PC-3 (cell line): ENCODE measurements around the gene UQCC5. TPM values are rescaled to one million over a fixed set of nuclear protein-coding genes. Genes with fewer than 3 reads are reported as not detected.

Experiments
- ATAC-seq: fragments of 200-7000 bp; cut with Tn5 transposase; 2 replicates; pipeline ENCODE4 v1.9.1; 2020; ENCODE audit warnings: mild to moderate bottlenecking, moderate library complexity
- BruUV-seq: library from RNA; stranded (reverse); fragments of 400-500 nt; replicated peaks from 2 replicates; lab custom pipeline; 2021; lab: Mats Ljungman, UMichigan
- CTCF ChIA-PET: fragments of 300-600 bp; sonication (Branson Sonifier 250); formaldehyde crosslinking; loops from one replicate; lab custom pipeline; 2022; ENCODE audit warnings: antibody characterized with exemption; lab: Charles Lee
- POLR2A ChIA-PET: fragments of 300-600 bp; sonication (Branson Sonifier 250); formaldehyde crosslinking; loops from one replicate; lab custom pipeline; 2022; ENCODE audit warnings: antibody characterized with exemption; ENCODE audit not compliant: unreplicated experiment; lab: Charles Lee
- DNase-seq: peaks from one replicate; pipeline ENCODE4 v3.0.0-alpha.2; 2015
- H2AFZ ChIP-seq: fragments of 300-600 bp; sonication (generic); 2 replicates; pipeline ENCODE4 v1.6.0; 2016; ENCODE audit warnings: antibody characterized with exemption, low read length
- H3F3A ChIP-seq: fragments of 300-600 bp; sonication (generic); one replicate; pipeline ENCODE4 v1.6.0; 2017; ENCODE audit warnings: antibody characterized with exemption, low read length, control low read depth, mild to moderate bottlenecking; ENCODE audit not compliant: unreplicated experiment
- H3K27ac ChIP-seq: fragments of 300-600 bp; sonication (generic); 2 replicates; pipeline ENCODE4 v1.5.1; 2016; ENCODE audit warnings: mild to moderate bottlenecking, low read length
- H3K27me3 ChIP-seq: fragments of 300-600 bp; sonication (generic); 2 replicates; pipeline ENCODE4 v1.6.1; 2016; ENCODE audit warnings: low read length, mixed read lengths
- H3K36me3 ChIP-seq: fragments of 300-600 bp; sonication (generic); 2 replicates; pipeline ENCODE4 v1.6.1; 2016; ENCODE audit warnings: low read depth, mixed run types, low read length, mixed read lengths
- H3K4me1 ChIP-seq: fragments of 300-600 bp; sonication (generic); 2 replicates; pipeline ENCODE4 v1.5.1; 2016; ENCODE audit warnings: low read length; ENCODE audit not compliant: insufficient read depth
- H3K4me2 ChIP-seq: fragments of 300-600 bp; sonication (generic); 2 replicates; pipeline ENCODE4 v1.6.0; 2016; ENCODE audit warnings: low read length
- H3K4me3 ChIP-seq: fragments of 300-600 bp; sonication (generic); 2 replicates; pipeline ENCODE4 v1.5.1; 2016; ENCODE audit warnings: mild to moderate bottlenecking, low read length, mixed read lengths
- H3K79me2 ChIP-seq: fragments of 300-600 bp; sonication (generic); 2 replicates; pipeline ENCODE4 v1.6.1; 2017; ENCODE audit warnings: low read length, mixed read lengths
- H3K9ac ChIP-seq: fragments of 300-600 bp; sonication (generic); 2 replicates; pipeline ENCODE4 v1.6.0; 2016; ENCODE audit warnings: mild to moderate bottlenecking, low read length
- H3K9me2 ChIP-seq: fragments of 300-600 bp; sonication (generic); replicated peaks from 2 replicates; pipeline ENCODE4 v1.6.1; 2016; ENCODE audit warnings: mixed run types, low read length, mixed read lengths
- H3K9me3 ChIP-seq: fragments of 300-600 bp; sonication (generic); 2 replicates; pipeline ENCODE4 v1.6.1; 2016; ENCODE audit warnings: low read length, mixed read lengths
- H4K20me1 ChIP-seq: fragments of 300-600 bp; sonication (generic); 2 replicates; pipeline ENCODE4 v1.6.1; 2016; ENCODE audit warnings: low read length, mixed read lengths
- CTCF ChIP-seq: fragments of 300-600 bp; sonication (generic); conservative IDR thresholded peaks from 2 replicates; pipeline ENCODE4 v1.5.1; 2017; ENCODE audit warnings: antibody characterized with exemption, low read depth, mild to moderate bottlenecking, low read length
- EZH2 ChIP-seq: fragments of 300-600 bp; sonication (generic); IDR thresholded peaks from one replicate; pipeline ENCODE4 v1.6.1; 2017; ENCODE audit warnings: antibody characterized with exemption, mild to moderate bottlenecking, low read length; ENCODE audit not compliant: unreplicated experiment
- EZH2phosphoT487 ChIP-seq: fragments of 300-600 bp; sonication (generic); IDR thresholded peaks from 2 replicates; pipeline ENCODE4 v1.6.1; 2018; ENCODE audit warnings: mild to moderate bottlenecking, antibody characterized with exemption, low read length, borderline replicate concordance
- intact Hi-C: fragments of 100-400 bp; cut with micrococcal nuclease; formaldehyde crosslinking; loops from 2 replicates; pipeline ENCODE4 v1.9.0; 2023
- total RNA-seq: library from RNA; depleted of rRNA; stranded (reverse); fragments of >200 nt; gene quantifications from 2 replicates; pipeline ENCODE4 v1.2.3, GENCODE V29; 2014

Gene UQCC5
- total RNA-seq, 1 experiment from 2014 or later = 26.1 TPM

DNA sequence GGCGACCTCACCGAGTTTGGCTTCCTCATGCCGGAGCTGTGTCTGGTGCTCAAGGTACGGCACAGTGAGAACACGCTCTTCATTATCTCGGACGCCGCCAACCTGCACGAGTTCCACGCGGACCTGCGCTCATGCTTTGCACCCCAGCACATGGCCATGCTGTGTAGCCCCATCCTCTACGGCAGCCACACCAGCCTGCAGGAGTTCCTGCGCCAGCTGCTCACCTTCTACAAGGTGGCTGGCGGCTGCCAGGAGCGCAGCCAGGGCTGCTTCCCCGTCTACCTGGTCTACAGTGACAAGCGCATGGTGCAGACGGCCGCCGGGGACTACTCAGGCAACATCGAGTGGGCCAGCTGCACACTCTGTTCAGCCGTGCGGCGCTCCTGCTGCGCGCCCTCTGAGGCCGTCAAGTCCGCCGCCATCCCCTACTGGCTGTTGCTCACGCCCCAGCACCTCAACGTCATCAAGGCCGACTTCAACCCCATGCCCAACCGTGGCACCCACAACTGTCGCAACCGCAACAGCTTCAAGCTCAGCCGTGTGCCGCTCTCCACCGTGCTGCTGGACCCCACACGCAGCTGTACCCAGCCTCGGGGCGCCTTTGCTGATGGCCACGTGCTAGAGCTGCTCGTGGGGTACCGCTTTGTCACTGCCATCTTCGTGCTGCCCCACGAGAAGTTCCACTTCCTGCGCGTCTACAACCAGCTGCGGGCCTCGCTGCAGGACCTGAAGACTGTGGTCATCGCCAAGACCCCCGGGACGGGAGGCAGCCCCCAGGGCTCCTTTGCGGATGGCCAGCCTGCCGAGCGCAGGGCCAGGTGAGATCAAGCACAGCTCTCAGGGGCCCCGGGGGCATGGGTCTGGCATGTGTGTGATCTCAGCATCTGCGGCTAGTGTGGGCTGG lies 48.4 kb upstream of the UQCC5 start:
- ChIA-PET CTCF (no interaction called here), POLR2A (no interaction called here)
- no peaks in the 10 kb centered on the region for H3K4me1 ChIP-seq
- peaks cover 19% of the 10 kb centered on the region for H3K36me3 ChIP-seq
- no peaks in the 10 kb centered on the region for H3K27me3 ChIP-seq
- no peak for TF ChIP-seq EZH2
- TF ChIP-seq CTCF = no peak
- TF ChIP-seq EZH2phosphoT487 = no peak
- H3K9me3 ChIP-seq = no peaks in the 10 kb centered on the region
- H4K20me1 ChIP-seq = no peaks in the 10 kb centered on the region
- no peak overlapping the region for H3K27ac ChIP-seq
- intact Hi-C loops = no loop called here
- H3F3A ChIP-seq = no peaks in the 10 kb centered on the region
- DNase-seq (no peak), ATAC-seq (no peak)
- no peak overlapping the region for H3K4me3 ChIP-seq
- no peaks in the 10 kb centered on the region for H3K79me2 ChIP-seq
- BruUV-seq = no TSS peak
- H2AFZ ChIP-seq = no peak overlapping the region
- H3K9me2 ChIP-seq = no peaks in the 10 kb centered on the region
- H3K4me2 ChIP-seq = no peak overlapping the region
- no peak overlapping the region for H3K9ac ChIP-seq

DNA sequence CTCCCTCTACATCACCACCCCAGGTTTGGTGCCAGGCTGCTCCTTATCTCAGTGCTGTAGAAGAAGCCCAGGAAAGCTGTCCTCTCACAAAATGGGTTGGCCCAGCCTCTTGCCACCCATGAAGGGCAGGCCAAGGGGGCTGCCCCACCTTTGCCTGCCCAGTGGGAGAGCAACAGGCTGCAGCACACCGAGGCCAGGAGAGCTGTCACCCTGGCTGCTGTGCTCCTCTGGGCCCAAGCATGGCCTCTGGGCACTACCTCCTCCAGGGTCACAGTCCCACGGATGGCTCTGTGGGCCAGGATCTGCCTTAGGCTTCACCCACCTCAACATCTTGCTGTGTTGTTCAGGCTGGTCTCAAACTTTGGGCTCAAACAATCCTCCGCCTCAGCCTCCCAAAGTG lies 47.7 kb upstream of the UQCC5 start:
- no peak for TF ChIP-seq EZH2phosphoT487
- no peak for TF ChIP-seq EZH2
- TF ChIP-seq CTCF = no peak

DNA sequence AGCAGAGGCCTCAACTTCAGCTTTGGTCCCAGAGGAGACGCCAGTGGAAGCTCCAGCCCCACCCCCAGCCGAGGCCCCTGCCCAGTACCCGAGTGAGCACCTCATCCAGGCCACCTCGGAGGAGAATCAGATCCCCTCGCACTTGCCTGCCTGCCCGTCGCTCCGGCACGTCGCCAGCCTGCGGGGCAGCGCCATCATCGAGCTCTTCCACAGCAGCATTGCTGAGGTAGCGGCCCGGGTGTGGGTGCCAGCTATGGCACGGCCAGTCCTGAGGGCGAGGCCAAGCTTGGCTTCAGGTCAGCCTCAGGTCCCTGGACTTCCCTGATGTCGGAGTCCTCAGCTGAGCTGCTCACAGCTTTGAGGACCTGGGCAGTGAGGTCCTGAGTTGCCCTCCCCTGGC lies 47.0 kb upstream of the UQCC5 start:
- Histone ChIP-seq H3K9me3 (no peaks in the 10 kb centered on the region), H3K4me2 (no peak overlapping the region), H3K4me3 (no peak overlapping the region), H3F3A (no peaks in the 10 kb centered on the region), H3K79me2 (no peaks in the 10 kb centered on the region), H3K9me2 (no peaks in the 10 kb centered on the region), H4K20me1 (no peaks in the 10 kb centered on the region), H3K27ac (no peak overlapping the region), H3K9ac (no peak overlapping the region), H2AFZ (no peak overlapping the region), H3K4me1 (no peaks in the 10 kb centered on the region), H3K27me3 (no peaks in the 10 kb centered on the region), H3K36me3 (peaks cover 19% of the 10 kb centered on the region)
- ChIA-PET CTCF (no interaction called here), POLR2A (no interaction called here)
- ATAC-seq = no peak
- intact Hi-C loops = no loop called here
- DNase-seq = no peak
- no peak for TF ChIP-seq CTCF
- no peak for TF ChIP-seq EZH2
- no peak for TF ChIP-seq EZH2phosphoT487
- no TSS peak for BruUV-seq

More for the DNA sequence above, 47.7 kb upstream of the UQCC5 start:
- Histone ChIP-seq H3K36me3 (peaks cover 19% of the 10 kb centered on the region), H3K27ac (no peak overlapping the region), H3K4me3 (no peak overlapping the region), H3K9me2 (no peaks in the 10 kb centered on the region), H3K9ac (no peak overlapping the region), H3K79me2 (no peaks in the 10 kb centered on the region), H3K9me3 (no peaks in the 10 kb centered on the region), H3K27me3 (no peaks in the 10 kb centered on the region), H3K4me1 (no peaks in the 10 kb centered on the region), H2AFZ (no peak overlapping the region), H4K20me1 (no peaks in the 10 kb centered on the region), H3K4me2 (no peak overlapping the region), H3F3A (no peaks in the 10 kb centered on the region)
- intact Hi-C loops = no loop called here
- ChIA-PET CTCF (no interaction called here), POLR2A (no interaction called here)
- no TSS peak for BruUV-seq
- ATAC-seq (no peak), DNase-seq (no peak)
